ENCODE measurements around the gene ZNHIT2. TPM values are rescaled to one million over a fixed set of nuclear protein-coding genes. Genes with fewer than 3 reads are reported as not detected.

ZNHIT2 gene
- total and polyA plus RNA-seq, 2 of the 13 experiments (the other 11 are each of a cell fraction or from before 2014, with no cell fraction given): 1.1 to 6.5 TPM

- TF ChIP-seq ZXDC (CRISPR knock-in tag; IDR thresholded peaks at IDR 0.05) (no peak), CREBL2 (CRISPR knock-in tag; IDR thresholded peaks at IDR 0.05; ENCODE audit: borderline replicate concordance) (peak; percentile 74; the same call in 1 of the 2 replicates), ZBTB2 (CRISPR knock-in tag; IDR thresholded peaks at IDR 0.05; ENCODE audit: low read depth) (peak; percentile 90), ZNF878 (CRISPR knock-in tag; IDR thresholded peaks at IDR 0.05) (0 out of 2 replicates have a peak, but pooled peaks have one; percentile 34), ZNF660 (CRISPR knock-in tag; IDR thresholded peaks at IDR 0.05; ENCODE audit: borderline replicate concordance, low read depth) (no peak), NR2F6 (IDR thresholded peaks at IDR 0.05) (no peak; the same call in 1 of the 2 replicates), NR2F6 (CRISPR knock-in tag; IDR thresholded peaks at IDR 0.05) (peak; percentile 66), RBFOX2 (IDR thresholded peaks at IDR 0.05; ENCODE audit: low read depth, low read length) (peak; percentile 97), ZNF883 (CRISPR knock-in tag; IDR thresholded peaks at IDR 0.05; ENCODE audit: not compliant biosample characterization) (peak; percentile 92), ELF3 (CRISPR knock-in tag; IDR thresholded peaks at IDR 0.05) (peak; percentile 55; the same call in 1 of the 2 replicates), KDM1A (CRISPR knock-in tag; IDR thresholded peaks at IDR 0.05) (no peak), GPN1 (CRISPR knock-in tag; IDR thresholded peaks at IDR 0.05; ENCODE audit: borderline replicate concordance) (no peak), TBP (CRISPR knock-in tag; IDR thresholded peaks at IDR 0.05) (no peak), IRX3 (CRISPR knock-in tag; IDR thresholded peaks at IDR 0.05; ENCODE audit: borderline replicate concordance, low read depth) (no peak), NR2F1 (CRISPR knock-in tag; IDR thresholded peaks at IDR 0.05) (no peak; a peak in 1 of 4 replicates), ZNF34 (CRISPR knock-in tag; IDR thresholded peaks at IDR 0.05; ENCODE audit: borderline replicate concordance) (no peak), ZNF101 (CRISPR knock-in tag; IDR thresholded peaks at IDR 0.05; ENCODE audit: borderline replicate concordance, low read depth) (no peak), IRF2 (CRISPR knock-in tag; IDR thresholded peaks at IDR 0.05) (peak; percentile 73; the same call in 1 of the 2 replicates), ZNF225 (CRISPR knock-in tag; IDR thresholded peaks at IDR 0.05) (no peak; the same call in 1 of the 2 replicates), ZNF780A (CRISPR knock-in tag; IDR thresholded peaks at IDR 0.05) (0 out of 2 replicates have a peak, but pooled peaks have one; percentile 11), SP4 (CRISPR knock-in tag; IDR thresholded peaks at IDR 0.05) (peak; percentile 66; the same call in 1 of the 2 replicates), ZKSCAN1 (IDR thresholded peaks at IDR 0.05; ENCODE audit: low read length) (no peak), ZEB1 (IDR thresholded peaks at IDR 0.05; ENCODE audit: insufficient replicate concordance, low read depth) (no peak), ZNF652 (CRISPR knock-in tag; IDR thresholded peaks at IDR 0.05; ENCODE audit: borderline replicate concordance, low read depth) (no peak; the same call in 1 of the 2 replicates), TOPORS (CRISPR knock-in tag; IDR thresholded peaks at IDR 0.05) (no peak)
These were observed 16.9 kb upstream of the ZNHIT2 start, which contains the start of gene SYVN1 (continued) for GRCh38 chr11:65134240-65134951.
